VCaP (cell line): ENCODE results near the gene SFXN2.
A peak's percentile ranks its signal among the peaks of the same experiment; 100 is the strongest.
"Not testable (repeated sequence)": the region's sequence is repeated elsewhere in the genome, so short reads cannot be mapped to it uniquely, and the experiment has no call there.

Source experiments
- H3K27ac ChIP-seq: fragments of 450-650 bp; 2 replicates; pipeline ENCODE4 v1.5.1; 2017
- TF ChIP-seq, protein P1 (sequence below): fragments of 450-650 bp; conservative IDR thresholded peaks from 2 replicates; pipeline ENCODE4 v1.5.1; 2017; ENCODE audit warnings: mild to moderate bottlenecking, moderate library complexity

SFXN2 gene

DNA sequence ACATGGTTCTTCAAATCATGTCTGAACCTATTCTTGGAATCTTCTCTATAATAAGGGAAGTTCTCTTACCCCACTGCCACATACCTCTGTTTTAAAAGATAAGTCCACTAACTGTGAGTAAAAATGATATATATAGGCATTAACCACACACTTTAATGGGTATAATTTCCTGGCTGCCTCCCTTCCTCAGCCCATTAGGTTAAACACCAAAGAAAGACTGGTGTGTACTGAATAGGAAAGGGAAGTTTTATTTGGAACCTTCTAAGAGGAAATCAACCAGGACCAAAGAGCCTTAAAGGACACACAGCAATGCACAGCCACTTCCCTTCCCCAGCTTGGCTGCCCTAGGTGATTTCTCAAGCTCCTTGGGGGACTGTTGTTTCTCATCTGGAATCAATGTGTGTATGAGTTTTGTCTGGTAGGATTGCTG lies 24.3 kb downstream of the SFXN2 start:
- TF ChIP-seq, protein P1, sequence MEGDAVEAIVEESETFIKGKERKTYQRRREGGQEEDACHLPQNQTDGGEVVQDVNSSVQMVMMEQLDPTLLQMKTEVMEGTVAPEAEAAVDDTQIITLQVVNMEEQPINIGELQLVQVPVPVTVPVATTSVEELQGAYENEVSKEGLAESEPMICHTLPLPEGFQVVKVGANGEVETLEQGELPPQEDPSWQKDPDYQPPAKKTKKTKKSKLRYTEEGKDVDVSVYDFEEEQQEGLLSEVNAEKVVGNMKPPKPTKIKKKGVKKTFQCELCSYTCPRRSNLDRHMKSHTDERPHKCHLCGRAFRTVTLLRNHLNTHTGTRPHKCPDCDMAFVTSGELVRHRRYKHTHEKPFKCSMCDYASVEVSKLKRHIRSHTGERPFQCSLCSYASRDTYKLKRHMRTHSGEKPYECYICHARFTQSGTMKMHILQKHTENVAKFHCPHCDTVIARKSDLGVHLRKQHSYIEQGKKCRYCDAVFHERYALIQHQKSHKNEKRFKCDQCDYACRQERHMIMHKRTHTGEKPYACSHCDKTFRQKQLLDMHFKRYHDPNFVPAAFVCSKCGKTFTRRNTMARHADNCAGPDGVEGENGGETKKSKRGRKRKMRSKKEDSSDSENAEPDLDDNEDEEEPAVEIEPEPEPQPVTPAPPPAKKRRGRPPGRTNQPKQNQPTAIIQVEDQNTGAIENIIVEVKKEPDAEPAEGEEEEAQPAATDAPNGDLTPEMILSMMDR, result no peak

DNA sequence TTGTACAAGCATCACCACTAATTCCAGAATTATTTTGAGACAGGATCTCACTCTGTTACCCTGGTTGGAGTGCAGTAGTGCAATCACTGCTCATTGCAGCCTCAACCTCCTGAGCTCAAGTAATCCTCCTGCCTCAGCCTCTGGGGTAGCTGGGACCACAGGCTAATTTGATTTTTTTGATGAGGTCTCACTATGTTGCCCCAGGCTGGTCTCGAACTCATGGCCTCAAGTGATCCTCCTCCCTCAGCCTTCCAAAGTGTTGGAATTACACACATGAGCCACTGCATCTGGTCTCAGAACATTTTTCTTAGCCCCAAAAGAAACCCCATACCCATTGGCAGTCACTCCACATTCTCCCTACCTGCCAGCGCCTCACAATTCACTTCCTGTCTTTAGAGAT lies 25.8 kb downstream of the SFXN2 start:
- TF ChIP-seq, protein P1, result no peak
- H3K27ac ChIP-seq, result no peak overlapping the region

More for the DNA sequence above, 24.3 kb downstream of the SFXN2 start:
- H3K27ac ChIP-seq, result no peak overlapping the region

DNA sequence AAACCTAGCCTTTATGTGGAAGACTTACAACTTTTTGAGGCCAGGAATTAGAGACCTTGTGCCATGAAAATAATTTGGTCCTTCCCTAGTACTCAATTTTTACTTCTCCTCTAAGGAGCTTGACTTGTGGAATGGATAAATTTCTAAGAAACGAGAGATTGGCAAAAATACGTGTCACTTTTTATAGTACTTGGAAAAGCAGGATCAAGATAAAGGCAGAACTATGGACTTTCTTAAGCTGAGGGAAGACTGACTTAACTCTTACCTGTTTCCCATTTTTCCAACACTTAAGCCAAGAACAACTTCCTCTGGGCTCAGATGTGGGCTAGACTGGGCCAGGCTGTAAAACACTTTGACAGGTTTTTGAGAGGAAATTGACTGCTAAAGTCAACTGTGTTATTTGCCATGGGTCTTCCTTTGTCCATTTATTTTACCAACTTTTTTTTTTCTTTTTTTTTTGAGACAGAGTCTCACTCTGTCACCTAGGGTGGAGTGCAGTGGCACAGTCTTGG lies 27.3 kb downstream of the SFXN2 start:
- TF ChIP-seq, protein P1, result no peak
- H3K27ac ChIP-seq, result no peak overlapping the region

DNA sequence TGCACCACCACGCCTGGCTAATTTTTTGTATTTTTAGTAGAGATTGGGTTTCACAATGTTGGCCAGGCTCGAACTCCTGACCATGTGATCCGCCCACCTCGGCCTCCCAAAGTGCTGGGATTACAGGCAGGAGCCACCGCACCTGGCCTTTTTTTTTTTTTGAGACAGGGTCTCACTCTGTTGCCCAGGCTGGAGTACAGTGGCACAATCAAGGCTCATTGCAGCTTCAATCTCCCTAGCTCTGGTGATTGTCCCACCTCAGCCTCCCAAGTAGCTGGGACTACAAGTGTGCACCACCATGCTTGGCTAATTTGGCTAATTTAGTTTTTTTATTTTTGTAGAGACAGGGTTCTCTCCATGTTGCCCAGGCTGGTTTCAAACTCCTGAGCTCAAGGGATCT lies 27.9 kb downstream of the SFXN2 start:
- H3K27ac ChIP-seq, result not testable (repeated sequence)

DNA sequence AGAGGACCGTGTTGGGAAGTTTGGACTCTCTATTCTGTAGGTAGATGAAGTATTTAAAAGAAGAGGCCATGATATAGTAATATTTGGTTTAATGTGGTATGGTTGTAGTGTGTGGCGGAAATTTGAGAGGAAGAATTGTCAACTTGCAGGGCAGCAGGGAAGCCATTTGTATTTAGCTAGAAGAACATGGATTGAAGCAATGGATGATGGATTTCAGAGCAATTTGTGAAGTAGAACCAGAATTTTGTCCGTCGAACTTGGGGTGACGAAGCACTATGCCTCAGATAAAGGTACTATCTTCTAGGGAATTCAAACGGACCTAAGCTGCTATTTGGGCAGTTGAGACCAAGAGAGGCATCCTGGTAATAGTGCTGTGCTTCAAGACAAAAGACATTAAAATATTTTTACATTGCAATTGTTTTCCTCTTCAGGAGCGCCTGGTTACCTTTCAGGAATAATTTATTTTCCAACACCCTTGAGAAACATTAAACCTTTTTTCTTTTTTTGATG lies 28.7 kb downstream of the SFXN2 start:
- TF ChIP-seq, protein P1, result no peak
- no peak overlapping the region; the same call in 1 of the 2 replicates for H3K27ac ChIP-seq

DNA sequence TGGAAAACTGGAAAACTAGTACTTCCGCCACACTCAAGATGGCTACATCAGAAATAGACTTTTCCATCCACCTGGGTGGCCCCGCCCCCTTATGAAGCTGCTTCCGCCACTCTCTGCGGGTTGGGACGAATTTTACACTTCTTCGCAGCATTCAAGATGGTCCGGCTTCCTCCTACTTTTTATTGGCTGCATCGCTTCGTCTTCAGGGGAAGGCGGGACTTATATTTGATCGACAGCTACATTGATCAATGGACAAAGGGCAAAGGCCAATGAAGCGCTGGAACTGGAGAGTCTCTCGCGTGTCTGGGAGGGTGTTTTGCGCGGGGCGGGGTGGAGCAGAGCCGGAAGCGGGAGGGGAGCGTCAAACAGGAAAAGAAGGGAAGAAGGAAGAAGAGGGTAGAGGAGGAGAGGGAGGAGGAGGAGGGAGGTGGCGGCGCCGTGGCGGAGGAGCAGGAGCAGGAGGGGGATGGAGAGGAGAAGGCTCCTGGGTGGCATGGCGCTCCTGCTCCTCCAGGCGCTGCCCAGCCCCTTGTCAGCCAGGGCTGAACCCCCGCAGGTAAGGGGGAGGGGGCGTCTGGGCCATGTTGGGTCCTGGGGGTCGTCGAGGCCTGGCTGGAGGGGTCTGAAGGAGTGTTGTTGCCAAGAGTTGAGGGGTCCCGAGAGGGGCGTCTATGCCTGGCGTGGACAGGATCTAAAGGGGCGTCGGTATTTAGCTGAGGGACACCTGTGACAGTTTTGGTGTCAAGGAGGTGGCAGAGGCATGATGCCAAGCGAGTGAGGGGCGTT lies 29.3 kb downstream of the SFXN2 start, which contains the start of gene WBP1L:
Gene WBP1L, plus strand, starts transcription at position 361 of the 786 bp plus-strand sequence. Its CDS starts 106 bp downstream, at position 467.
- TF ChIP-seq, protein P1, result no peak
- H3K27ac ChIP-seq, result peak within 1 kb of the TSS; percentile 71; the same call in 1 of the 2 replicates

DNA sequence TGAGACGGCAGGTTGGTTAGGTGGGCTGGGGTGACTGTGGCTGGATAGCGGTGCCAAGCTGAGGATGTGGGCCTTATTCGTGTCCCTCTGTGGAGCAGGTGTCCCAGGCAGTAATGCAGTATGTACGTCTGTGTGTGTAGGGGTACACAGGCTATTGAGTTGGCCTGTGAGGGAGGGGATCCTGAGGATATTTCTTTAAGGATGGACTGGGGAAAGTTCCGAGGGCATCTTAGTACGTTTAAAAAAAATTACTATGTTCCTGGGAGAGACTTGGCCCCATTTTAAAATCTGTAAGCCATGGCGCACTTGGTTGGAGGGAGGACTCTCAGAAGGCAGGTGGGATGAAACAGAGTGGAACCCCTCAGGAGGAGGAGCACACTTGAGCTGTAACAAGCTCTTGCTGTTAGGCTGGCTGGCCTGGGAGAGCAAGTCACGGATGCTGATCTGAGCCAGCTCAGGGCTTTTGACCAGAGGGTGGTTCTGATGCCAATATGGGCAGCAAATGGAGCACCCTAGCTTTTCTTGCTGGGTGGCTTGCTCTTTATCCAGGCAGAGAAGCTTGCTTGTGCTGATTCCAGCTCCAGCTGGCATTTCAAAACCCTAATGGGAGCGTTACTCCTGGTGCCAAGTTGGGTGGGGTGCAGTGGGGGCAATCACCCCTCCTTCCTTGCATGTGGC lies 30.1 kb downstream of the SFXN2 start:
- TF ChIP-seq, protein P1, result no peak
- H3K27ac ChIP-seq, result peak overlapping the region; percentile 71; the same call in 1 of the 2 replicates
